PC-9 (cell line): ENCODE measurements around the gene SRPK1. TPM values are rescaled to one million over a fixed set of nuclear protein-coding genes. Genes with fewer than 3 reads are reported as not detected.
"Not testable (repeated sequence)": the region's sequence is repeated elsewhere in the genome, so short reads cannot be mapped to it uniquely, and the experiment has no call there.

Source experiments
- BruUV-seq: library from RNA; stranded (reverse); fragments of 400-500 nt; replicated peaks from 2 replicates; lab custom pipeline; 2021; lab: Mats Ljungman, UMichigan
- CTCF ChIA-PET: fragments of 300-600 bp; sonication (Branson Sonifier 250); formaldehyde crosslinking; loops from one replicate; lab custom pipeline; 2022; ENCODE audit warnings: antibody characterized with exemption; lab: Charles Lee
- POLR2A ChIA-PET: fragments of 300-600 bp; sonication (Branson Sonifier 250); formaldehyde crosslinking; loops from one replicate; lab custom pipeline; 2022; ENCODE audit warnings: antibody characterized with exemption; ENCODE audit not compliant: unreplicated experiment; lab: Charles Lee
- DNase-seq, 2 experiments: peaks; one replicate each; pipeline versions ENCODE4 v3.0.0 to v3.0.0-alpha.2; 2015 to 2022; ENCODE audit warnings: mixed read lengths in 1 of 2
- H2AFZ ChIP-seq: fragments of 200-600 bp; sonication (generic); 2 replicates; pipeline ENCODE4 v1.8.1; 2017; ENCODE audit warnings: antibody characterized with exemption
- H3F3A ChIP-seq: fragments of 200-600 bp; sonication (generic); 2 replicates; pipeline ENCODE4 v1.8.1; 2017; ENCODE audit warnings: antibody characterized with exemption, mild to moderate bottlenecking, low read depth; ENCODE audit not compliant: insufficient read depth
- H3K27ac ChIP-seq: fragments of 200-600 bp; sonication (generic); 2 replicates; pipeline ENCODE4 v1.6.1; 2016; ENCODE audit warnings: mixed run types
- H3K27me3 ChIP-seq: fragments of 200-600 bp; sonication (generic); 2 replicates; pipeline ENCODE4 v1.6.1; 2016; ENCODE audit warnings: low read depth, mixed run types; ENCODE audit not compliant: insufficient read depth
- H3K36me3 ChIP-seq: fragments of 200-600 bp; sonication (generic); 2 replicates; pipeline ENCODE4 v1.6.1; 2016; ENCODE audit warnings: low read depth, mixed run types
- H3K4me1 ChIP-seq: fragments of 200-600 bp; sonication (generic); replicated peaks from 2 replicates; pipeline ENCODE4 v1.6.1; 2016; ENCODE audit warnings: mixed run types; ENCODE audit not compliant: insufficient read depth
- H3K4me2 ChIP-seq: fragments of 200-600 bp; sonication (generic); 2 replicates; pipeline ENCODE4 v1.6.1; 2017; ENCODE audit warnings: mixed run types
- H3K4me3 ChIP-seq: fragments of 200-600 bp; sonication (generic); 2 replicates; pipeline ENCODE4 v1.6.1; 2016; ENCODE audit warnings: mixed run types
- H3K79me2 ChIP-seq: fragments of 200-600 bp; sonication (generic); 2 replicates; pipeline ENCODE4 v1.6.1; 2017; ENCODE audit warnings: low read depth, mixed run types
- H3K9me2 ChIP-seq: fragments of 200-600 bp; sonication (generic); 2 replicates; pipeline ENCODE4 v1.8.1; 2017; ENCODE audit warnings: mild to moderate bottlenecking; ENCODE audit not compliant: insufficient read depth
- H3K9me3 ChIP-seq: fragments of 200-600 bp; sonication (generic); 2 replicates; pipeline ENCODE4 v1.8.1; 2016; ENCODE audit warnings: low read depth; ENCODE audit not compliant: insufficient read depth
- H4K20me1 ChIP-seq: fragments of 200-600 bp; sonication (generic); 2 replicates; pipeline ENCODE4 v1.8.1; 2017; ENCODE audit not compliant: insufficient read depth
- CTCF ChIP-seq: fragments of 200-600 bp; sonication (generic); conservative IDR thresholded peaks from 2 replicates; pipeline ENCODE4 v1.6.1; 2017; ENCODE audit warnings: mixed run types, antibody characterized with exemption, mild to moderate bottlenecking, moderate library complexity
- EZH2 ChIP-seq: fragments of 200-600 bp; sonication (generic); IDR thresholded peaks from 2 replicates; pipeline ENCODE4 v1.8.0; 2017; ENCODE audit warnings: antibody characterized with exemption, low read depth
- intact Hi-C: fragments of 100-400 bp; cut with micrococcal nuclease; formaldehyde crosslinking; loops from one replicate; pipeline ENCODE4 v1.10.0; 2022; ENCODE audit not compliant: unreplicated experiment
- total RNA-seq: library from RNA; stranded (reverse); gene quantifications from 2 replicates; pipeline ENCODE4 v1.2.3, GENCODE V29; 2021

The SRPK1 gene
- total RNA-seq, 1 experiment from 2014 or later: 98.7 TPM

- H3K9me2 ChIP-seq: no peaks in the 10 kb centered on the region
- ChIA-PET POLR2A (interaction anchor here (0.6 kb wide), 1 partner anchor 117 kb away, joined by 31 read pairs; no protein-coding TSS in a partner anchor), CTCF (no interaction called here)
- H2AFZ ChIP-seq: no peak overlapping the region
- H4K20me1 ChIP-seq: no peaks in the 10 kb centered on the region
- no peak overlapping the region for H3K4me2 ChIP-seq
- intact Hi-C loops: no loop called here
- no TSS peak for BruUV-seq
- H3K4me1 ChIP-seq: peaks cover 10% of the 10 kb centered on the region
- TF ChIP-seq CTCF (no peak), EZH2 (no peak)
- no peaks in the 10 kb centered on the region for H3K36me3 ChIP-seq
- DNase-seq: no peak
- no peaks in the 10 kb centered on the region for H3K79me2 ChIP-seq
- H3F3A ChIP-seq: no peaks in the 10 kb centered on the region
- H3K4me3 ChIP-seq: no peak overlapping the region
- no peaks in the 10 kb centered on the region for H3K9me3 ChIP-seq
- H3K27me3 ChIP-seq: no peaks in the 10 kb centered on the region
- H3K27ac ChIP-seq: no peak overlapping the region
Observed at GRCh38 chr6:35945650-35946025, 24.7 kb upstream of the SRPK1 start.

- H3K9me2 ChIP-seq: no peaks in the 10 kb centered on the region
- H3K79me2 ChIP-seq: no peaks in the 10 kb centered on the region
- BruUV-seq: no TSS peak
- H3K27me3 ChIP-seq: no peaks in the 10 kb centered on the region
- no peak overlapping the region for H2AFZ ChIP-seq
- TF ChIP-seq CTCF (no peak), EZH2 (no peak)
- H3K9me3 ChIP-seq: 0 out of 2 replicates have a peak, but pooled peaks cover 4% of the 10 kb centered on the region
- no peak overlapping the region for H3K4me2 ChIP-seq
- H3F3A ChIP-seq: no peaks in the 10 kb centered on the region
- intact Hi-C loops: no loop called here
- peaks cover 10% of the 10 kb centered on the region for H3K4me1 ChIP-seq
- no peak overlapping the region for H3K4me3 ChIP-seq
- ChIA-PET CTCF (no interaction called here), POLR2A (interaction anchor here (0.6 kb wide), 1 partner anchor 20 kb away, joined by 11 read pairs; no protein-coding TSS in a partner anchor)
- no peaks in the 10 kb centered on the region for H4K20me1 ChIP-seq
- no peak for DNase-seq
- no peak overlapping the region for H3K27ac ChIP-seq
- H3K36me3 ChIP-seq: no peaks in the 10 kb centered on the region
Observed at GRCh38 chr6:35943390-35943789, 22.5 kb upstream of the SRPK1 start.

- no peaks in the 10 kb centered on the region for H3K36me3 ChIP-seq
- no peaks in the 10 kb centered on the region for H3K79me2 ChIP-seq
- CTCF ChIA-PET: no interaction called here
- H3F3A ChIP-seq: no peaks in the 10 kb centered on the region
- H3K9me2 ChIP-seq: no peaks in the 10 kb centered on the region
- H3K27ac ChIP-seq: no peak overlapping the region
- no peak overlapping the region for H3K4me2 ChIP-seq
- TF ChIP-seq CTCF (no peak), EZH2 (no peak)
- H2AFZ ChIP-seq: no peak overlapping the region
- no peak for DNase-seq
- intact Hi-C loops: no loop called here
- H3K27me3 ChIP-seq: no peaks in the 10 kb centered on the region
- no peaks in the 10 kb centered on the region for H4K20me1 ChIP-seq
- peaks cover 10% of the 10 kb centered on the region for H3K4me1 ChIP-seq
- POLR2A ChIA-PET: no interaction called here
- 0 out of 2 replicates have a peak, but pooled peaks cover 4% of the 10 kb centered on the region for H3K9me3 ChIP-seq
- H3K4me3 ChIP-seq: no peak overlapping the region
- BruUV-seq: no TSS peak
Observed at GRCh38 chr6:35942355-35942754, 21.5 kb upstream of the SRPK1 start.

- intact Hi-C loops, H3K9me2 ChIP-seq, H2AFZ ChIP-seq, H3K79me2 ChIP-seq, H3K4me2 ChIP-seq, DNase-seq, BruUV-seq, H3K36me3 ChIP-seq, H3K9me3 ChIP-seq, H3K4me3 ChIP-seq, H3K27ac ChIP-seq, CTCF ChIA-PET, H3K27me3 ChIP-seq, H3F3A ChIP-seq, H4K20me1 ChIP-seq: not testable (repeated sequence)
- POLR2A ChIA-PET: interaction anchor here (0.6 kb wide), 1 partner anchor 39 kb away, joined by 3 read pairs; no protein-coding TSS in a partner anchor
- peaks cover 10% of the 10 kb centered on the region for H3K4me1 ChIP-seq
Observed at GRCh38 chr6:35941170-35941569, 20.3 kb upstream of the SRPK1 start.

GRCh38 chr6:35940014-35940413 lies 19.1 kb upstream of the SRPK1 start:
- CTCF ChIA-PET, H3K27ac ChIP-seq, H4K20me1 ChIP-seq, H3K9me3 ChIP-seq, H2AFZ ChIP-seq, H3K36me3 ChIP-seq, H3K27me3 ChIP-seq, BruUV-seq, DNase-seq, intact Hi-C loops, H3K4me2 ChIP-seq, H3K4me3 ChIP-seq, H3F3A ChIP-seq, H3K9me2 ChIP-seq, H3K79me2 ChIP-seq, POLR2A ChIA-PET: not testable (repeated sequence)
- peaks cover 10% of the 10 kb centered on the region for H3K4me1 ChIP-seq
